Measurements from ENCODE around the gene MAST4. TPM values are rescaled to one million over a fixed set of nuclear protein-coding genes. Genes with fewer than 3 reads are reported as not detected.

MAST4 gene
- polyA plus RNA-seq, 1 donor (not counting 4 experiments of a cell fraction or from before 2014, with no cell fraction given), result 19.8 TPM

DNA sequence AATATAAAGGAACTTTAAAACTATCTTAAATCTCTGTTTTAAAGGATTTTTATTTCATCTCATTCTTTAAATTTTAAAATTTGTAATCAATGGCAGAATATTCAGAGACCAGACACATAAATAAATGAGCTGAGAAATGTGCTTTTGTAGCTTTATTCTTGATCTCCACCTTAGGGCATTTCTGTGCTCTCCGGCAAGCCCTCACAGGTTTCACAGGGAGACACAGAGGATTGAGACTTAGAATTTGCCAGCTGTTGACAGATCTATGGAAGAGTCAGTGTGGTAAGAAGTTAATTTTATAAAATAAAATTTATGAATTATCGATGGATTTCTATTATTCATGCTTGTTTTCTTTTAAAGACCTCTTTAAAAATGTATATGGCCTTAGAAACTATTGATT is 393.6 kb downstream of the MAST4 start:
- no peak overlapping the region for H2AFZ ChIP-seq (ENCODE audit: control insufficient read depth, low read length)
- no peak for DNase-seq (ENCODE audit: low read depth, low spot score)
- no peaks in the 10 kb centered on the region for H3K9me3 ChIP-seq (ENCODE audit: control insufficient read depth, low read depth, low read length)
- no peaks in the 10 kb centered on the region for H4K20me1 ChIP-seq (ENCODE audit: control insufficient read depth, extremely low read depth, insufficient read depth, low read length)
- peak overlapping the region; percentile 39 for H3K9ac ChIP-seq (ENCODE audit: control insufficient read depth, extremely low read depth, insufficient read depth, low read length)
- H3K4me2 ChIP-seq (ENCODE audit: control insufficient read depth, extremely low read depth, insufficient read depth, low read depth, low read length), result peak overlapping the region; percentile 69
- no peaks in the 10 kb centered on the region for H3K79me2 ChIP-seq (ENCODE audit: control insufficient read depth, insufficient read depth, low read length)
- H3K4me1 ChIP-seq (ENCODE audit: control insufficient read depth, extremely low read depth, insufficient read depth, low read length), result peaks cover 41% of the 10 kb centered on the region
- H3K36me3 ChIP-seq (ENCODE audit: control insufficient read depth in 2 of 2, extremely low read depth in 1 of 2, insufficient read depth in 2 of 2, low read length in 2 of 2), result no peaks in the 10 kb centered on the region
- dilution Hi-C loops (cut with MboI; ENCODE audit: extremely low pct_ligation_motif_present, low sequenced_read_pairs), result no loop called here
- peak overlapping the region in 1 of 3 experiments; percentile 23 for H3K4me3 ChIP-seq (ENCODE audit: control insufficient read depth in 2 of 3, extremely low read depth in 1 of 3, insufficient read depth in 2 of 3, low read depth in 1 of 3, low read length in 3 of 3)
- H3K27me3 ChIP-seq (ENCODE audit: control insufficient read depth, extremely low read depth, insufficient read depth, low read length), result no peaks in the 10 kb centered on the region
- peak overlapping the region; percentile 76 for H3K27ac ChIP-seq (ENCODE audit: control insufficient read depth, insufficient read depth, low read length)
- TF ChIP-seq CTCF (optimal IDR thresholded peaks at IDR 0.05 in 1 of 3, IDR thresholded peaks at IDR 0.05 in 1 of 3, conservative IDR thresholded peaks at IDR 0.05 in 1 of 3; ENCODE audit: extremely low read depth in 1 of 3, insufficient read depth in 2 of 3, low read length in 3 of 3), result no peak
- no peak for TF ChIP-seq EZH2 (IDR thresholded peaks at IDR 0.05; ENCODE audit: low read length)
- no peak for FAIRE-seq
- no peaks in the 10 kb centered on the region for H3K9me1 ChIP-seq (ENCODE audit: control insufficient read depth, extremely low read depth, insufficient read depth, low read length)

GRCh38 chr5:66991746-66992145 is 395.6 kb downstream of the MAST4 start:
- no peak for DNase-seq (ENCODE audit: low read depth, low spot score)

More at GRCh38 chr5:66991746-66992145, 395.6 kb downstream of the MAST4 start:
- Histone ChIP-seq H2AFZ (ENCODE audit: control insufficient read depth, low read length) (no peak overlapping the region), H3K4me1 (ENCODE audit: control insufficient read depth, extremely low read depth, insufficient read depth, low read length) (peaks cover 41% of the 10 kb centered on the region), H3K4me3 (ENCODE audit: control insufficient read depth in 2 of 3, extremely low read depth in 1 of 3, insufficient read depth in 2 of 3, low read depth in 1 of 3, low read length in 3 of 3) (no peak overlapping the region), H3K4me2 (ENCODE audit: control insufficient read depth, extremely low read depth, insufficient read depth, low read depth, low read length) (no peak overlapping the region), H3K9ac (ENCODE audit: control insufficient read depth, extremely low read depth, insufficient read depth, low read length) (no peak overlapping the region), H4K20me1 (ENCODE audit: control insufficient read depth, extremely low read depth, insufficient read depth, low read length) (no peaks in the 10 kb centered on the region), H3K79me2 (ENCODE audit: control insufficient read depth, insufficient read depth, low read length) (no peaks in the 10 kb centered on the region), H3K27ac (ENCODE audit: control insufficient read depth, insufficient read depth, low read length) (no peak overlapping the region), H3K36me3 (ENCODE audit: control insufficient read depth in 2 of 2, extremely low read depth in 1 of 2, insufficient read depth in 2 of 2, low read length in 2 of 2) (no peaks in the 10 kb centered on the region), H3K9me3 (ENCODE audit: control insufficient read depth, low read depth, low read length) (no peaks in the 10 kb centered on the region), H3K27me3 (ENCODE audit: control insufficient read depth, extremely low read depth, insufficient read depth, low read length) (no peaks in the 10 kb centered on the region), H3K9me1 (ENCODE audit: control insufficient read depth, extremely low read depth, insufficient read depth, low read length) (no peaks in the 10 kb centered on the region)
- FAIRE-seq, result peak; percentile 44
- dilution Hi-C loops (cut with MboI; ENCODE audit: extremely low pct_ligation_motif_present, low sequenced_read_pairs), result no loop called here
- no peak for TF ChIP-seq CTCF (optimal IDR thresholded peaks at IDR 0.05 in 1 of 3, IDR thresholded peaks at IDR 0.05 in 1 of 3, conservative IDR thresholded peaks at IDR 0.05 in 1 of 3; ENCODE audit: extremely low read depth in 1 of 3, insufficient read depth in 2 of 3, low read length in 3 of 3)
- no peak for TF ChIP-seq EZH2 (IDR thresholded peaks at IDR 0.05; ENCODE audit: low read length)

Measured in keratinocyte (primary cell).